HL-60 (cell line): ENCODE data around the gene GRM4.

Source experiments
- DNase-seq, 2 experiments: peaks; one replicate each; pipeline ENCODE4 v3.0.0-alpha.2; 2010 to 2020; ENCODE audit warnings: low read depth in 1 of 2, low spot score in 1 of 2
- H3K27ac ChIP-seq: fragments of 250-450 bp; sonication (Bioruptor Pico); replicated peaks from 2 replicates; pipeline ENCODE4 v1.5.1; 2020; ENCODE audit warnings: mild to moderate bottlenecking, moderate library complexity
- H3K27me3 ChIP-seq: fragments of 250-450 bp; sonication (Bioruptor Pico); 2 replicates; pipeline ENCODE4 v1.5.1; 2021; ENCODE audit warnings: mild to moderate bottlenecking, moderate library complexity; ENCODE audit not compliant: insufficient read depth, poor library complexity, severe bottlenecking
- H3K4me3 ChIP-seq: replicated peaks from 2 replicates; pipeline ENCODE4 v1.5.1; 2011; ENCODE audit warnings: mild to moderate bottlenecking, control low read depth, low read length; ENCODE audit not compliant: insufficient read depth
- CTCF ChIP-seq: IDR thresholded peaks from one replicate; pipeline ENCODE4 v1.5.1; 2011; ENCODE audit warnings: low read length, control low read depth, inconsistent platforms; ENCODE audit not compliant: insufficient read depth
- GABPA ChIP-seq: IDR thresholded peaks from 2 replicates; pipeline ENCODE4 v1.6.1; 2012; ENCODE audit warnings: low read depth
- POLR2AphosphoS5 ChIP-seq: IDR thresholded peaks from 2 replicates; pipeline ENCODE4 v1.6.1; 2012; ENCODE audit warnings: low read depth
- REST ChIP-seq: IDR thresholded peaks from 2 replicates; pipeline ENCODE4 v1.6.1; 2012; ENCODE audit warnings: low read depth; ENCODE audit not compliant: insufficient replicate concordance
- SPI1 ChIP-seq: IDR thresholded peaks from 2 replicates; pipeline ENCODE4 v1.6.1; 2012; ENCODE audit warnings: low read depth, mild to moderate bottlenecking, borderline replicate concordance

Gene GRM4

GRCh38 chr6:34115915-34116314, 30.0 kb downstream of the GRM4 start:
- Histone ChIP-seq H3K4me3 (no peak overlapping the region), H3K27ac (no peak overlapping the region), H3K27me3 (no peaks in the 10 kb centered on the region)
- TF ChIP-seq REST (no peak), CTCF (no peak), POLR2AphosphoS5 (no peak), SPI1 (no peak), GABPA (no peak)
- DNase-seq = no peak

DNA sequence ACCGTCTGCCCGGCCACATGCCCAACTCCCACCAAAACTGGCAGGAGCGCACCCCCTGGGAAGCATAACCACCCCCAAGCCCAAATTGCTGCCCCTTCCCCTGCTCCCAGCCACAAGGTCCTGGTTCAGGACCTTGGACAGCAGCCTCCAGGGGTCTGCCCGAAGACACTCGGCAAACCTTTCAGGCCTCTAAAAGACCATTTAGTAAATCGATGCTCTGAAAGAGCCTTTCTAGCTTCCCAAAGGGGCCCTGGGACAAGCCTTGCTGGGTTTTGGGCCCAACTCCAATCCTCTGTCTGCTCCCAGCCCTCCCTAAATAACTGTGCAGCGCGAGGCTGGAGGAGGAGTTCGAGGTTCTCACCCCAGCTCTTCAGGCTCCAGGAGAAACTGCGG, 30.5 kb downstream of the GRM4 start:
- no peaks in the 10 kb centered on the region for H3K27me3 ChIP-seq
- DNase-seq = no peak
- no peak overlapping the region for H3K4me3 ChIP-seq
- H3K27ac ChIP-seq = no peak overlapping the region
- TF ChIP-seq REST (peak; percentile 98), POLR2AphosphoS5 (no peak)

DNA sequence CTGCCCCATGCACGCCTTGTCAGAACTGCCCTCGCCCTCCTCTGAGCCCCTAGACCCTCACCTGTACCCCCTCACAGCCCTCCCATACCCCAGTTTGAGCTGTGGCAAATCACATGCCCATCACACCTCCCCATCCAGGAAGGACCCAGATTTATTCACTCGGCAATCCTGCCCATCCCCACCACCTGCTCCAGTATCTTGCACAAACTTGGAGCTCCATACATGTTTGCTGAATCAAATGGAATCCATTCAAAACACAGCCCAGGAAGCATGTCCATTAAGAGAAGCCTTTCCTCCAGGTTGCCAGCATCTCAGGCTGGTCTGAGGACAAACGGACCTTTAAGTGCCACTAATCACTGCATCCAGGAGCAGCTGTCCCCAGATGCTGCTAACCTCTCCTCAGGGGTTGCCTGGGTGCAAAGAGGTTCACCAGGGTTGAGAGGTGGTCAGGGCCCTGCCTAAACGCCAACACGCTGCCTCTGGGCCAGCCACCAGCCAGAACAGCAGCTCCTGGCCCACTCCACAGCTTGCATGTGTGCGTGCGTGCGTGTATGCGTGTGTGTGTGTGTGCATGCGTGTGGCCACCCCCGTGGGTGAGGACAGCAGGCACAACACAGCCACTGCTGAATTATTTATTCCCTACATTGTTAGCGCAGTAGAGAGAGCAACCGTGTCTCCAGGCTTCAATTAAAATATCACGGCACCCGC, 31.0 kb downstream of the GRM4 start:
- Histone ChIP-seq H3K27ac (no peak overlapping the region), H3K4me3 (no peak overlapping the region), H3K27me3 (no peaks in the 10 kb centered on the region)
- TF ChIP-seq GABPA = no peak
- TF ChIP-seq CTCF = no peak
- no peak for TF ChIP-seq SPI1
- no peak for TF ChIP-seq REST
- DNase-seq = no peak
